ENCODE data around the gene CRYBG1. TPM values are rescaled to one million over a fixed set of nuclear protein-coding genes. Genes with fewer than 3 reads are reported as not detected.

The CRYBG1 gene
- total and polyA plus RNA-seq, 2 of the 4 experiments (the other 2 are of a cell fraction) = 0.38 to 1.1 TPM

- 80% methylated on average over 1 of the region's 3 CpGs; no CpG with 5 or more reads in 1 of the 2 experiments for WGBS, 2 experiments (ENCODE audit: extremely low coverage in 2 of 2, insufficient read length in 1 of 2)
- Histone ChIP-seq H3K9ac (ENCODE audit: low read depth, low read length) (no peak overlapping the region), H3K27me3 (ENCODE audit: control insufficient read depth, insufficient read depth, low read length) (no peaks in the 10 kb centered on the region), H2BK15ac (ENCODE audit: low read depth, low read length) (peak overlapping the region; percentile 90), H2BK20ac (ENCODE audit: low read depth, low read length) (peak overlapping the region; percentile 85), H4K91ac (ENCODE audit: insufficient read depth, low read depth, low read length) (no peak overlapping the region), H4K20me1 (ENCODE audit: insufficient read depth, low read length) (no peaks in the 10 kb centered on the region), H3K56ac (ENCODE audit: extremely low read depth, insufficient read depth, low read length) (no peak overlapping the region), H4K8ac (ENCODE audit: low read depth in 2 of 2, low read length in 2 of 2) (peak overlapping the region; percentile 32 to 57; a peak in 1 of 4 replicates), H3K18ac (ENCODE audit: low read depth, low read length) (peak overlapping the region; percentile 63; the same call in 1 of the 2 replicates), H3K9me1 (ENCODE audit: insufficient read depth, low read length) (0 out of 2 replicates have a peak, but pooled peaks cover 2% of the 10 kb centered on the region), H3K4me3 (ENCODE audit: insufficient read depth, low read depth, low read length) (no peak overlapping the region), H4K5ac (ENCODE audit: low read depth, low read length) (peak overlapping the region; percentile 55; the same call in 1 of the 2 replicates), H2AK9ac (replicated peaks; ENCODE audit: low read depth, low read length, poor library complexity) (no peak overlapping the region), H3K4me1 (ENCODE audit: control insufficient read depth, insufficient read depth, low read length) (peaks cover 5% of the 10 kb centered on the region), H3K4me2 (ENCODE audit: low read depth, low read length) (no peak overlapping the region), H2AK5ac (ENCODE audit: low read depth, low read length) (peak overlapping the region; percentile 45), H3K36me3 (ENCODE audit: control insufficient read depth, insufficient read depth, low read length) (no peaks in the 10 kb centered on the region), H3K14ac (replicated peaks; ENCODE audit: low read depth, low read length) (no peak overlapping the region), H3K23ac (ENCODE audit: low read depth, low read length) (no peak overlapping the region), H2BK5ac (ENCODE audit: low read depth, low read length, poor library complexity, severe bottlenecking) (no peak overlapping the region), H3K4ac (ENCODE audit: low read depth, low read length) (peak overlapping the region; percentile 44), H3K9me3 (ENCODE audit: control insufficient read depth, insufficient read depth, low read length) (no peaks in the 10 kb centered on the region), H3K27ac (ENCODE audit: insufficient read depth, low read length) (no peak overlapping the region), H2AFZ (replicated peaks; ENCODE audit: low read length, poor library complexity) (no peak overlapping the region), H2BK120ac (ENCODE audit: low read depth, low read length) (peak overlapping the region; percentile 69), H3K79me1 (ENCODE audit: low read depth in 1 of 2, low read length in 2 of 2) (no peaks in the 10 kb centered on the region)
- ChIA-PET POLR2A (ENCODE audit: unreplicated experiment) (no interaction called here), CTCF (interaction anchor here (1.4 kb wide), 1 partner anchor 37 kb away, joined by 3 read pairs; no protein-coding TSS in a partner anchor)
- no peak for DNase-seq
- in situ Hi-C loops (cut with MboI; ENCODE audit: low sequenced_read_pairs) (no loop called here), dilution Hi-C loops (cut with HindIII; ENCODE audit: low sequenced_read_pairs, unreplicated experiment) (no loop called here), intact Hi-C loops (cut with micrococcal nuclease) (loop anchor here (2.0 kb wide), 1 partner anchor 17 kb away; no protein-coding TSS in a partner anchor)
- no TSS peak for BruUV-seq (replicated peaks)
- no peak for TF ChIP-seq SMC3 (IDR thresholded peaks at IDR 0.05; ENCODE audit: low read depth, low read length)
- TF ChIP-seq, protein P1, sequence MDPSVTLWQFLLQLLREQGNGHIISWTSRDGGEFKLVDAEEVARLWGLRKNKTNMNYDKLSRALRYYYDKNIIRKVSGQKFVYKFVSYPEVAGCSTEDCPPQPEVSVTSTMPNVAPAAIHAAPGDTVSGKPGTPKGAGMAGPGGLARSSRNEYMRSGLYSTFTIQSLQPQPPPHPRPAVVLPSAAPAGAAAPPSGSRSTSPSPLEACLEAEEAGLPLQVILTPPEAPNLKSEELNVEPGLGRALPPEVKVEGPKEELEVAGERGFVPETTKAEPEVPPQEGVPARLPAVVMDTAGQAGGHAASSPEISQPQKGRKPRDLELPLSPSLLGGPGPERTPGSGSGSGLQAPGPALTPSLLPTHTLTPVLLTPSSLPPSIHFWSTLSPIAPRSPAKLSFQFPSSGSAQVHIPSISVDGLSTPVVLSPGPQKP (IDR thresholded peaks at IDR 0.05; ENCODE audit: borderline replicate concordance, low read depth, low read length) = no peak
- TF ChIP-seq, protein P2, sequence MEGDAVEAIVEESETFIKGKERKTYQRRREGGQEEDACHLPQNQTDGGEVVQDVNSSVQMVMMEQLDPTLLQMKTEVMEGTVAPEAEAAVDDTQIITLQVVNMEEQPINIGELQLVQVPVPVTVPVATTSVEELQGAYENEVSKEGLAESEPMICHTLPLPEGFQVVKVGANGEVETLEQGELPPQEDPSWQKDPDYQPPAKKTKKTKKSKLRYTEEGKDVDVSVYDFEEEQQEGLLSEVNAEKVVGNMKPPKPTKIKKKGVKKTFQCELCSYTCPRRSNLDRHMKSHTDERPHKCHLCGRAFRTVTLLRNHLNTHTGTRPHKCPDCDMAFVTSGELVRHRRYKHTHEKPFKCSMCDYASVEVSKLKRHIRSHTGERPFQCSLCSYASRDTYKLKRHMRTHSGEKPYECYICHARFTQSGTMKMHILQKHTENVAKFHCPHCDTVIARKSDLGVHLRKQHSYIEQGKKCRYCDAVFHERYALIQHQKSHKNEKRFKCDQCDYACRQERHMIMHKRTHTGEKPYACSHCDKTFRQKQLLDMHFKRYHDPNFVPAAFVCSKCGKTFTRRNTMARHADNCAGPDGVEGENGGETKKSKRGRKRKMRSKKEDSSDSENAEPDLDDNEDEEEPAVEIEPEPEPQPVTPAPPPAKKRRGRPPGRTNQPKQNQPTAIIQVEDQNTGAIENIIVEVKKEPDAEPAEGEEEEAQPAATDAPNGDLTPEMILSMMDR (conservative IDR thresholded peaks at IDR 0.05; ENCODE audit: low read depth, low read length) = no peak
- no peak for TF ChIP-seq FOS (IDR thresholded peaks at IDR 0.05; ENCODE audit: low read depth, low read length)
- TF ChIP-seq NFE2L2 (IDR thresholded peaks at IDR 0.05; ENCODE audit: low read depth, low read length) = no peak
- TF ChIP-seq RAD21 (IDR thresholded peaks at IDR 0.05; ENCODE audit: low read length) = no peak
- no peak for TF ChIP-seq CEBPB (IDR thresholded peaks at IDR 0.05; ENCODE audit: low read depth, low read length)
- TF ChIP-seq, protein P3, sequence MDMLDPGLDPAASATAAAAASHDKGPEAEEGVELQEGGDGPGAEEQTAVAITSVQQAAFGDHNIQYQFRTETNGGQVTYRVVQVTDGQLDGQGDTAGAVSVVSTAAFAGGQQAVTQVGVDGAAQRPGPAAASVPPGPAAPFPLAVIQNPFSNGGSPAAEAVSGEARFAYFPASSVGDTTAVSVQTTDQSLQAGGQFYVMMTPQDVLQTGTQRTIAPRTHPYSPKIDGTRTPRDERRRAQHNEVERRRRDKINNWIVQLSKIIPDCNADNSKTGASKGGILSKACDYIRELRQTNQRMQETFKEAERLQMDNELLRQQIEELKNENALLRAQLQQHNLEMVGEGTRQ (IDR thresholded peaks at IDR 0.05; ENCODE audit: low read depth, low read length) = no peak
- TF ChIP-seq RFX5 (IDR thresholded peaks at IDR 0.05; ENCODE audit: low read depth, low read length) = no peak
- no peak for TF ChIP-seq BHLHE40 (IDR thresholded peaks at IDR 0.05; ENCODE audit: low read depth, low read length)
- no peak for TF ChIP-seq RCOR1 (IDR thresholded peaks at IDR 0.05; ENCODE audit: insufficient replicate concordance, low read length)
- TF ChIP-seq MXI1 (IDR thresholded peaks at IDR 0.05; ENCODE audit: borderline replicate concordance, low read depth, low read length) = no peak
- TF ChIP-seq MAFK (IDR thresholded peaks at IDR 0.05; ENCODE audit: low read depth, low read length) = no peak
- no peak for TF ChIP-seq CHD1 (IDR thresholded peaks at IDR 0.05; ENCODE audit: low read depth, low read length)
- TF ChIP-seq POLR2A (IDR thresholded peaks at IDR 0.05; ENCODE audit: low read depth, low read length) = no peak
- no peak for ATAC-seq (ENCODE audit: low read depth)
Measured at GRCh38 chr6:106529438-106529837, 168.9 kb downstream of the CRYBG1 start.

All from IMR-90 (cell line).